VCaP (cell line): ENCODE results near the gene TNS4.

Experiments used
- H3K27ac ChIP-seq: fragments of 450-650 bp; 2 replicates; pipeline ENCODE4 v1.5.1; 2017
- TF ChIP-seq, protein P1 (sequence below): fragments of 450-650 bp; conservative IDR thresholded peaks from 2 replicates; pipeline ENCODE4 v1.5.1; 2017; ENCODE audit warnings: mild to moderate bottlenecking, moderate library complexity

Gene TNS4

DNA sequence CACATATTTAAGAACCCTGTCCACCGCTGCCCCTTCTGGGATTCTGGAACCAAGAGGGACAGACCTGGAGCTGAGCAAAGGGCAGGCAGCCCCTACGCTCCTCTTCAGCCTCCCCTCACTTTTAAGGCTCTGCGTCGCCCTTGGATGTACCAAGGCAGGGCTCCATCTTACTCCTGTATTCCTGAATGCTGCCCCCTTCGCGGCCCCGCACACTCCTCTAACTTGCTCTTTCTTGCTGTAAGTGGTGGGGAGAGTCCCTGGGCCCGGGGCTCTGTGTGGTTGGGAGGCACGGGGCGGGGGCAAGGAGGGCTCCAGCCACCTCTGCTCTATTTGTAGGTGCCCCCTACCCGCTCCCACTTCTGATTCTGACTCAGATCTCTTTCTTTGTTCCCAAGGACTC lies 1.2 kb downstream of the TNS4 start:
- H3K27ac ChIP-seq = peak overlapping the region; percentile 68
- TF ChIP-seq, protein P1, sequence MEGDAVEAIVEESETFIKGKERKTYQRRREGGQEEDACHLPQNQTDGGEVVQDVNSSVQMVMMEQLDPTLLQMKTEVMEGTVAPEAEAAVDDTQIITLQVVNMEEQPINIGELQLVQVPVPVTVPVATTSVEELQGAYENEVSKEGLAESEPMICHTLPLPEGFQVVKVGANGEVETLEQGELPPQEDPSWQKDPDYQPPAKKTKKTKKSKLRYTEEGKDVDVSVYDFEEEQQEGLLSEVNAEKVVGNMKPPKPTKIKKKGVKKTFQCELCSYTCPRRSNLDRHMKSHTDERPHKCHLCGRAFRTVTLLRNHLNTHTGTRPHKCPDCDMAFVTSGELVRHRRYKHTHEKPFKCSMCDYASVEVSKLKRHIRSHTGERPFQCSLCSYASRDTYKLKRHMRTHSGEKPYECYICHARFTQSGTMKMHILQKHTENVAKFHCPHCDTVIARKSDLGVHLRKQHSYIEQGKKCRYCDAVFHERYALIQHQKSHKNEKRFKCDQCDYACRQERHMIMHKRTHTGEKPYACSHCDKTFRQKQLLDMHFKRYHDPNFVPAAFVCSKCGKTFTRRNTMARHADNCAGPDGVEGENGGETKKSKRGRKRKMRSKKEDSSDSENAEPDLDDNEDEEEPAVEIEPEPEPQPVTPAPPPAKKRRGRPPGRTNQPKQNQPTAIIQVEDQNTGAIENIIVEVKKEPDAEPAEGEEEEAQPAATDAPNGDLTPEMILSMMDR = no peak

DNA sequence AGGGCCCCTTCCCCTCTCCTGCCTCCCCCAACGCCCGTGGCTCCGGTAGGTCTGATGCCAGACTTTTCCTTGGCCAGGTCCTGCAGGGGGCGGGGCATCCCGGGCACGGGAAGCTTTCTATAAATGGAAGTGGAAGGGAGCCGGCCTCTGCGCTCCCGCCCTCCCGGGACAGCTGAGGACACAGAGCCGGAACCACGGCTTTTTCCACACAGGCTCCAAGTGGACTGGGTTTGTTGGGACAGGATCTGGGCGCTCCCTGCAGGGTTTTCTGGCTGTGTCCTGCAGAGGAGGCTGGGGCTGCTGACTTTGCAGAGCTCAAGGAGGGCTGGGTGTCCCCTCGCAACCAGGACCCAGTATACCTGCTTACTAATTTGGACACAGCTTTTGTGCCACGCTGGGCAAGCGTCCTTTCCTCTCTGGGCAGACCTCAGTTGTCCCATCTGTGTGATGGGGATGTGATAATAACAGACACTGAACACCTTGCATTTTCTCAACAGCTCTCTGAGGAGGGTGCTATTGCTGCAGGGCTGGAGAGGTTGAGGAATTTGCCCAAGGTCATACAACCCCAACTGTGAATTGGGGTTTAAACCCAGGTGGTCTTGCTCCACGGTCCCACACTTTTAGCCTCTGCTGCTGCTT lies 1.8 kb downstream of the TNS4 start:
- H3K27ac ChIP-seq = peak overlapping the region; percentile 68
- TF ChIP-seq, protein P1 = 0 out of 2 replicates have a peak, but pooled peaks have one; percentile 18

DNA sequence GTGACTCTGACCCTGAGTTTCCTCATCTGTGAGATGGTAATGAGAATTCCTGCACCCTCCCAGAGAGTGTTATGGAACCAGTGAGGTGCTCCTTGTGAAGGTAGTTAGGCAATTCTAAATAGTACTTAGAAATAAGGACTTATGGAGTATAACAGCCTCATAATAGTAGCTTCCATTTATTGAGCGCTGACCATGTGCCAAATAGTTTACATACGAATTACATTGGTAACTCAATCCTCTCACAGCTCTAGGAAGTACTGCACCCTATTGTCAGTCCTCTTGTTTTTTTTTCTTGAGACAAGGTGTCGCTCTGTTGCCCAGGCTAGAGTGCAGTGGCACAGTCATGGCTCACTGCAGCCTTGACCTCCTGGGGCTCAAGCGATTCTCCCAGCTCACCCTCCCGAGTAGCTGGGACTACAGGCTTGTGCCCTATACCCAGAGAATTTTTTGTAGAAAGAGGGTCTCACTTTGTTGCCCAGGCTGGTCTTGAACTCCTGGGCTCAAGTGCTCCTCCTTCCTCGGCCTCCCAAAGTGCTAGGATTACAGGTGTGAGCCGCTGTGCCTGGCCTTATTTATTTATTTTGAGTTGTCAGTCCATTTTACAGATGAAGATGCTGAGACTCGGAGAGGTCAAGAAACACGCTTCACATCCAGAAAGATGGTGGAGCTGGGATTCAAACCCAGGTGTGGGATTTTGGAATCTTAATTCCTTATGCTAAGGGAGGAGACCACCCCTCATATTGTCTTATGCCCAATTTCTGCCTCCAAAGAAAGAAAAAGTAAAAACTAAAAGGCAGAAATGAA lies 2.9 kb downstream of the TNS4 start:
- peak overlapping the region; percentile 68 for H3K27ac ChIP-seq
- TF ChIP-seq, protein P1 = no peak

DNA sequence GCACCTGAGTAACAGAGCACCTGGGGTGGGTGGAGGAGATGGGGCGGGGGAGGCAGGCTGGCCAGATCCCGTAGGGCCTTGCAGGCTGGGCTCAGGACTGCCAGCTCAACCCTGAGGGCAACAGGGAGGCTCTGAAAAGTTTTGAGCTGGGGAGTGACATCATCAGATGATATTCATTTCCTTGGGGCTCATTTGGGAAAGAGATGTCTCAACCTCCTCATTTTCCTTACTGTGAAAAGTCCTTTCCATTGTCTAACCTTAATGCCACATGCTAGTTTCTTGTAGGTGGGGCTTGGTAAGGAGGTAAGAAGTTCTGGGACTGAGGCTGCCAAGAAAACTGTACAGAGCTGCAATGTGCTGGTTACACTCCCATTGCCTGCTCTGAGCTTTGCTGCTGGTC lies 3.7 kb downstream of the TNS4 start:
- H3K27ac ChIP-seq = 0 out of 2 replicates have a peak overlapping the region, but pooled peaks have one; percentile 68
- TF ChIP-seq, protein P1 = no peak

DNA sequence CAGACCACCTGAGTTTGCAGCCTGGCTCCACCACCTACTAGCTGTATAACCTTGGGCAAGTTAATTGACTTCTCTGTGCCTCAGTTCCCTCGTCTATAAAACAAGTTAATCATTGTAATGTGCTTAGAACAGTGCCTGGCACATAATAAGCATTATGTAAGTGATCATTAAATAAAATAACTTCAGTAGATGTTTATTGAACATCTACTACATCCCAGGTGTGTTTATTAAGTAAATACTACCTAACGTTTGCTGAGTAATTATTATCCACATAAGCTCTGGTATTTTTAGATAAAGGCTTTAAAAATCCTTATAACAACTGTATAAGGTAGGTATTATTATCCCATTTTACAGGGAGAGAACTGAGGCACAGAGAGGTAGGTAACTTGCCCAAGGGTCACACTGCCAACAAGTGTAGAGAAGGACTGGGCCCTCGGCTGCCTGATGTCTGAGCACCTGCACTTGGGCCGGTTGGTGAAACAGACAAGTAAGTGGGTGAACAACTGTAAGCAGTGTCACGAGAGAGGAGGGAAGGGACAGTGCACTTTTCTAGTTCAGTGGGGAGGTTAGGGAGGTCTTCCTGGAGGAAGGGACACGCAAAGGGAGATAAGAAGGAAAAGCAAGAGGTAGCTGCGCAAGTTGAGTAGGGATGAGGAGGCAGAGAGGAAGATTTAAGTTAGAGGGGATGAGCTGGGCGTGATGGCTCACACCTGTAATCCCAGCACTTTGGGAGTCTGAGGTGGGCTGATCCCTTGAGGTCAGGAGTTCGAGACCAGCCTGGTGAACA lies 4.6 kb downstream of the TNS4 start:
- TF ChIP-seq, protein P1 = no peak

DNA sequence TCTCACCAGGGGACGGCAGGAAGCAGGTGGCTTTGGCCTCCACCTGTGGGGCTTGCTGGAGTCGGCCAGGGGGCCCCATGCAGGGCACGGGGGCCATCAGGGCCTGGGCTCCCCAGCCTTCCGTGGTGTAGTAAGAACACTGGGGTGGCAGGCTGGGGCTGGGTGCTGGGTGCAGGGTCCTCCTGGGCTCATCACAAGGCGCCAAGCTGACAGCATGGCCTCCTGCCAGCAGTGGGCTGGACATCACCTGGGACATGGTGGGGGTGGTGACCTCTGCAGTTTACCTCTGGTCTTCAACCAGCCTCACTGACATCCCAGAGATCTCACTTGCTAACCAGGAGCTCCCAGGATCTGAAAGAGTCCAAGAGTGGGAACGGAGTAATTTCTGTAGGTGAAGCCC lies 5.3 kb downstream of the TNS4 start:
- H3K27ac ChIP-seq = no peak overlapping the region
- TF ChIP-seq, protein P1 = no peak

More for the DNA sequence above, 4.6 kb downstream of the TNS4 start:
- H3K27ac ChIP-seq = no peak overlapping the region

DNA sequence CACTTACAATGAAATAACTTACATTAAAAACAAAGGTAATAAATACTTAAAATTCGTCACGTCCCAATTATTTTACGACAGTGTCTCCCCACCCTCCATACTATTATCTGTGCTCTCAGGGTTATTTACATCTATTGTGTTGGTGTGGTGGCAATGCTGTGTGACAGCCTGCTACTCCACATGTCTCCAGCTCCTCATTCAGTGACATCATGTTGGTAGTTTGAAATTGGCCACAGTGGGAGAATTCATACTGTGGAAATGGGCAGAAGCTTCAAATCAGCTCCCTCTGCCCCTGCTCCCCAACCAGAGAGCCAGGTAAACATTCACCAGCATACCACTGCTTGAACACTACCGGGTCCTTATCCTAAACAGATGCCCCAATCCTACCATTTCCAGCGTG lies 6.3 kb downstream of the TNS4 start:
- TF ChIP-seq, protein P1 = no peak
- no peak overlapping the region for H3K27ac ChIP-seq
